ENCODE results near the gene SOX12.
A peak's percentile ranks its signal among the peaks of the same experiment; 100 is the strongest.

SOX12 gene

GRCh38 chr20:301886-302848 lies 23.2 kb upstream of the SOX12 start:
- no peak for DNase-seq (ENCODE audit: low read depth)

GRCh38 chr20:305745-306144 lies 19.6 kb upstream of the SOX12 start:
- DNase-seq (ENCODE audit: low read depth): no peak

DNA sequence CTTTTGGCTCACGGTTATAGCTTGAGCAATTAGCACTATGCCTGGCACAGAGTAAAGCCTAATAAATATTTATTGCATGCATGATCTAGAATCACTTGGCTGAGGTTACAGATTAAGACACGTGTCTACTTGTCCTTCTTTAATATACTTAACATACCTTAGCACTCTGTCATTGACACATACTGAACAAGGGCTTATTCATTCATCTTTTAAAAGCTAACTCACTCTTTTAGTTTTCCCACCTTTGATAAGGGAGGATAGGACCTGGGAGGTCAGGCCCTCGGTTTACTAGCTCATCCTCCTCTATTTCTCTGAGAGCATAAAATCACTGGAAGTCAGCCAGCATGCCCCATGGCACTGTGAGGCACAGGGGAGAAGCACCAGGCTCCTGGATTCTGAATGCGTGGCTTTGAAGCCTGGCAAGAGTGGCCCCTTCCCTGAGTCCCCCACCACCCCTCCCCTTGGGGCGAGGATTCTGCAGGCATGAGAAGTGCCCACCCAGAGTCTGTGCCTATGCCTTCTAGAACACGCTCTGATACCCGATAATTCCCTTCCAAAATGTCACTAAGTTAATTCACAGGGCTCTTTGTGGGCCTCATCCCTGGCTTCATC lies 16.8 kb upstream of the SOX12 start:
- DNase-seq (ENCODE audit: low read depth): no peak

DNA sequence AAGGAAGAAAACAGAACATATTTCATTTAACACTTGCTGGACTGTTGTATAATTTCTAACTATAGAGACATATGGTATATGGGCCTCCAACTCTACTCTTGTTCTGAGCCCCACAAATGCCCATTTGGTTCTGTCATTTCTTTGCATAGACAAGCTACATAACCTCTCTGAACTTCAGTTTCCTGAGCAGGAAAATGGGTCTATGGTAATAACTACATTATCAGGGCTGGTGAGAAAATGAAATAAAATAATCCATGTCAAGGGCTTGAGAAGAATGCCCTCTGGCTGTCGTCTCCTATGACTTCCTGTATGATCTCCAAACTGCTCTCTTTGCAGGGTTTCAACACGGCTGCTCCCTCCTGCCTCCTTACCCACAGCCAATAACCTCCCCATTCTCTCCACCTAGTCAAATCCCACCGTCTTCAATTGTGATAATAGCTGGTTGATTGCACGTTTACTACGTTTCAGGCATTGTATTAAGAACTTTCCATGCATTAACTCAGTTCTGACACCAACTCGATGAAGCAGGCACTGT lies 16.0 kb upstream of the SOX12 start:
- no peak for DNase-seq (ENCODE audit: low read depth)

- DNase-seq (ENCODE audit: low read depth): peak; percentile 99
Measured at GRCh38 chr20:309841-310644, 15.3 kb upstream of the SOX12 start.

DNA sequence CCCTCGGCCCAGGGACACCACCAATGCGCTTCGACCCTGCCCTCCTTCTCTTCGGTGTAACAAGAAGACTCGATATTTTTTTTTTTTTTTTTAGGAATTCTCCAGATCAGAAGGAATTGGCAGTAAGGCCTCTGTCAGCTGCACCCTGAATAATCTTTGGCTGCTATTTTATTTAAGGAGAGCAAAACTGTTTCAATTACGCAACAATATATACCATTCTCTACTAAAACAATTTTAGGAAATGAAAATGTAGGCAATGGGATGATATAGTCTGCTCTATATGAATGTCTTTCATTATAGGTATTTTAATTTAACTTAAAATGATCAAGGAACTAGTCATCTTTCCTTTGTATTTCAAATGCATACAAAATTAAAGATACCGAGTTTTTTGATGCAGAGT lies 14.7 kb upstream of the SOX12 start:
- no peak for DNase-seq (ENCODE audit: low read depth)

- DNase-seq (ENCODE audit: low read depth): no peak
Measured at GRCh38 chr20:311609-312008, 13.7 kb upstream of the SOX12 start.

- no peak for DNase-seq (ENCODE audit: low read depth)
Measured at GRCh38 chr20:312067-312466, 13.3 kb upstream of the SOX12 start.

DNA sequence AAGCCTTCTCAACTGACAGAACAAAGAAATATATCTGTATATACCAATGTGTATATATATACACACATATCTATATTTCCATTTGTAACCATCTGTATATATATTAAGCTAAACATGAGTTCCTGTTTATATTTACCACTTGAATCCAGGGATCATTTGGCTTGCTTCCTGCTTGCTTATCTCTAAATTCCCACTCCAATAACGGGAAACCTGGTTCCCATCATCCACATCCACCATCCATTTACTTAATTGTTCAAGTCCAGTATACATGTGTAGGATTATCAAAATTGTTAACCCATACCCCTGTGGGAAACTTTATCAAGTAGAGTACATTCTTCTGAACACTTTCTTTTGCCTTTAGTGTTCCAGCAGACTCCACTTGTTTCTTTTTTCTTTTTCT lies 12.5 kb upstream of the SOX12 start:
- DNase-seq (ENCODE audit: low read depth): no peak

DNA sequence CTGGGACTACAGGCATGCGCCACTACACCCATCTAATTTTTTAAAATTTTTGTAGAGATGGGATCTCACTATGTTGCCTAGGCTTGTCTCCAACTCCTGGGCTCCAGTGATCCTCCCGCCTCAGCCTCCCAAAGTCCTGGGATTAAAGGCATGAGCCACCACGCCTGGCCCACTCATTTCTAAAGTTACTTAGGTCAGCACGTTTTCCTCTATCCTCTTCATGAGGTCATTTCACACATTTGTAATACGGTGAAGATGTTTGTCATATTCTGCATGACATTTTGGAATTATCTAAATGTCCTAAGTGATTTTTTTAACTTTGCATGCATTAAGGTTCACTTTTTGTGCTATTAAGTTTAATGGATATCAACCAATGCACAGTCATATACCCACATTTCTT lies 11.9 kb upstream of the SOX12 start:
- no peak for DNase-seq (ENCODE audit: low read depth)

GRCh38 chr20:313948-314347 lies 11.4 kb upstream of the SOX12 start:
- DNase-seq (ENCODE audit: low read depth): peak; percentile 76

DNA sequence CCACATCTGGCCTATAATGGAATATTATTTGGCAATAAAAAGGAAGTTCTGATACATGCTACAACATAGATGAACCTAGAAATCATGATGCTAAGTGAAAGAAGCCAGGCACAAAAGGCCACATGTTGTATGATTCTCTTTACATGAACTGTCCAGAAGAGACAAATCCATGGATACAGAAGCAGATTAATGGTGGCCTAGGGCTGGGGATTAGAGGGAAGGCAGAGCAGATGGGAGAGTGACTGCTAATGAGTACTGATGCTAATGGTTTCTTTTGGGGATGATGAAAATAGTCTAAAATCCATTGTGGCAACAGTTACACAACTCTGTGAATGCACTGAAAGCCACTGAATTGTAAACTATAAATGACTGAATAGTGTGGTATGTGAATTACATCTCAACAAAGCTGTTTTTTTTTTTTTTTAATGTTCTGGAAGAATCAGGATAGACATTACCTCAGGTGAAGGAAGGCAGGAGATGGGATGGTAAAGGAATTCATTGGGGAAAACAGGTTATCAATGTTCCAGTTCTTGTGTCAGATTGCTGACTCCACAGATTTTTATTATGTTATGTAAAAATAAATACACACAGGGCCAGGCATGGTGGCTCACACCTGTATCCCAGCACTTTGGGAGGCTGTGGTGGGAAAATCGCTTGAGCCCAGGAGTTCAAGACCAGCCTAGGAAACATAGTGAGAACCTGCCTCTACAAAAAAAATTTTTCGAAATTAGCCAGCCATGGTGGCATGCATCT lies 8.9 kb upstream of the SOX12 start:
- peak; percentile 67 for DNase-seq (ENCODE audit: low read depth)

DNA sequence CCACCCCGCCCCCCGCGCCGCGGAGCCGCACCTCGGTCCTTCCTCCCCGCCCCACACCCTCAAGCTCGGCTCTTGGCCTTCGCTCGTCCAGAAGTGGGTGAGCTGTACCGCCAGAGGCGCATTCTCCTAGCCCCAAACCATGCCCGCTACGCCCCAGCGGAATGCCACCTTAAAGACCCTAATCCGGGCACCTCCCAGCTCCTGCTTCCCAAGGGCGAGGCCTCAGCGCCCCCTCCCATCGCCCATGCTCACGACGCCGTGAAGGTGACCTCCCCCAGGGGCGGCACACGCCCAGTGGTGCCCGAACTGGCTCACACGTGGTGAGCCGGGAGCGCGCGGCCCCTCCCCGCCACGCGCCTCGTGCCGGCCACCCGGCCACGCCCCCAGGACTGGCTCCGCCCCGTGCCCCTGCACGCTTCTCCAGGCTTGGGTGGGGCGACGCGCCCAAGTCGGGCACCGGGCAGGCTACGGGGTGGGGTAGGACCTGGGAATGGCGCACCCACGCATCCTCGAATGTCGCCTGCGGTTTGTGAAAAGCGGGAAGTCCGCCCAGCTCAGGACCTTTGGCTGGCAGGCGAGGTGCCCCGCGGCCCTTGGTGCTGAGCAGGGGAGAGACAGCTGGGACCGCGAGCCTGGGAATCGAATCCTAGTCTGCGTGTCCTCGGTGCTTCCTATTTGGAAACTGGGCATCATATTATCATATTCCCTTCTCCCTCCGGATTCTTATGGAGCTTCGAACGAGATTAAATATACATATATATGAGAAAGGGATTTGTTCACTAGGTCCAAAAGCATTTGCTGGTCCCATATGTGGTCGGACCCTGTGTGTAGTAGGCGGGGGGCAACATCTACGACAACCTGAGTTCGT lies 941 bp upstream of the SOX12 start:
- peak; percentile 77 for DNase-seq (ENCODE audit: low read depth)

DNA sequence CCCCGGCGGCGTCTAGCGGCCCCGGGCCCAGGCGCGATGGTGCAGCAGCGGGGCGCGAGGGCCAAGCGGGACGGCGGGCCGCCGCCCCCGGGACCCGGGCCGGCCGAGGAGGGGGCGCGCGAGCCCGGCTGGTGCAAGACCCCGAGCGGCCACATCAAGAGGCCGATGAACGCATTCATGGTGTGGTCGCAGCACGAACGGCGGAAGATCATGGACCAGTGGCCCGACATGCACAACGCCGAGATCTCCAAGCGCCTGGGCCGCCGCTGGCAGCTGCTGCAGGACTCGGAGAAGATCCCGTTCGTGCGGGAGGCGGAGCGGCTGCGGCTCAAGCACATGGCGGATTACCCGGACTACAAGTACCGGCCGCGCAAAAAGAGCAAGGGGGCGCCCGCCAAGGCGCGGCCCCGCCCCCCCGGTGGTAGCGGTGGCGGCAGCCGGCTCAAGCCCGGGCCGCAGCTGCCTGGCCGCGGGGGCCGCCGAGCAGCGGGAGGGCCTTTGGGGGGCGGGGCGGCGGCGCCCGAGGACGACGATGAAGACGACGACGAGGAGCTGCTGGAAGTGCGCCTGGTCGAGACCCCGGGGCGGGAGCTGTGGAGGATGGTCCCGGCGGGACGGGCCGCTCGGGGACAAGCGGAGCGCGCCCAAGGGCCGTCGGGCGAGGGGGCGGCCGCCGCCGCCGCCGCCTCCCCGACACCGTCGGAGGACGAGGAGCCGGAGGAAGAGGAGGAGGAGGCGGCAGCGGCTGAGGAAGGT lies 715 bp downstream of the SOX12 start:
- peak; percentile 80 for DNase-seq (ENCODE audit: low read depth)

DNA sequence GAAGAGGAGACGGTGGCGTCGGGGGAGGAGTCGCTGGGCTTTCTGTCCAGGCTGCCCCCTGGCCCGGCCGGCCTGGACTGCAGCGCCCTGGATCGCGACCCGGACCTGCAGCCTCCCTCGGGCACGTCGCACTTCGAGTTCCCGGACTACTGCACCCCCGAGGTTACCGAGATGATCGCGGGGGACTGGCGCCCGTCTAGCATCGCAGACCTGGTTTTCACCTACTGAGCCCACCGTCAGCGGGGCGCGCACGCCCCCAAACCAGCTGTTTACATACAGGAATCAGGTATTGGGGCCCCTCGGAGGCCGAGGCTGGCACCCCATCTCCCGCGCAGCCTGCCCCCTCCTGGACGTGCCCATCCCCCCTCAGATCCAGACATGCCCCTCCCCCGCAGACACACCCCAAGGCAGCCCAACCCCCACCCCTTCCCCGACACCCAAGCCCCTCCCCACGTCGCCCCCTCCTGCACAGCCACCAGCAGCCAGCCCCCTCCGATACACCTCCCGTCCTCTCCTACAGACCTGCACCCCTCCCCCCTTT lies 1.4 kb downstream of the SOX12 start:
- no peak for DNase-seq (ENCODE audit: low read depth)

GRCh38 chr20:327186-328026 lies 2.1 kb downstream of the SOX12 start:
- DNase-seq (ENCODE audit: low read depth): peak; percentile 92

DNA sequence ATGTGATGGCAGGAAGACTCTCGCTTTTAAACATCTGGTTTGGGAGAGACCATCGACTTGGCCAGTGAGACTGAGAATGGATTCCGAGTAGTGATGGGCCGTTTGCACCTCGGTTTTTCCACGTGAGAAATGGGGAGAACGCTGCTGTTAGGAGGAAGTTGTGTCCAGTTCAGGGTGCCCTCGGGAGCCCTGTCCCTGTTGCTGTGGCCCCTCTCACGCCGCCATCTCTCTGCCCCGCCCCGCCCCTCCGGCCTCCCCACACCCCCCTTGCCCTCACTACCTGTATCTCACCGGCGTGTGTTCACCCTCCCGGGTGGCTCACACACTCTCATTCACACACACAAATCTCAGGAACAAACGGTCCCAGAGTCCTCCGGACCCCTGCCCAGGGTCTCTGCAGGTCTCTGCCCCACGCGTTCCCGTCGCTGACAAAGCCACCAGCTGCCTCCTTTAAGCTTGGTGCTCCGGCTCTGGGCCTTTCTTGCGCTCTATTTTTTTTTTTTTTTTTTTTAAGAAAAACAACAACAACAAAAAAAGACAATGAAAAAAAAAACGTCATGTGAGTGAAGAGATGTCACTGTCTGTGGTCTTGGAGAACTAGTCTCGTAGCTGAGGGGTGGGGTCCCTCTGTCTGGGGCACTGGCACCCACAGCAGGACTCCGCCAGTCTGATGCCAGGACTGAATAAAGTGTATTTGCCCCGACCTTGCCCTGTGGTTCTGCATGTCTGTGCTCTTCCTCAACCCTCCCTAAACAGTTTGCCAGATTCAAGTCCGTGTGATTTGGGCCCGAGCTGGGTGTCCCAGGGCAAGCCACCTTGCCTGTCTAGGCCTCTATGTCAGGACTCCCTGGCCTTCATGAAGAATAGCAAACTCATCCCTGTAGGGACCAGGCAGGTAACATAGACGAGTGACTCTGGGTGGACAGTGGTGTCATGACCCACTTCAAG lies 2.9 kb downstream of the SOX12 start:
- DNase-seq (ENCODE audit: low read depth): no peak
